ENCODE results near the gene ZBTB5. TPM values are rescaled to one million over a fixed set of nuclear protein-coding genes. Genes with fewer than 3 reads are reported as not detected.

ZBTB5 gene
- total and polyA plus RNA-seq, 2 of the 8 experiments (the other 6 are each of a cell fraction or from before 2014, with no cell fraction given), result 13.3 to 14.5 TPM

- TF ChIP-seq, protein P1, sequence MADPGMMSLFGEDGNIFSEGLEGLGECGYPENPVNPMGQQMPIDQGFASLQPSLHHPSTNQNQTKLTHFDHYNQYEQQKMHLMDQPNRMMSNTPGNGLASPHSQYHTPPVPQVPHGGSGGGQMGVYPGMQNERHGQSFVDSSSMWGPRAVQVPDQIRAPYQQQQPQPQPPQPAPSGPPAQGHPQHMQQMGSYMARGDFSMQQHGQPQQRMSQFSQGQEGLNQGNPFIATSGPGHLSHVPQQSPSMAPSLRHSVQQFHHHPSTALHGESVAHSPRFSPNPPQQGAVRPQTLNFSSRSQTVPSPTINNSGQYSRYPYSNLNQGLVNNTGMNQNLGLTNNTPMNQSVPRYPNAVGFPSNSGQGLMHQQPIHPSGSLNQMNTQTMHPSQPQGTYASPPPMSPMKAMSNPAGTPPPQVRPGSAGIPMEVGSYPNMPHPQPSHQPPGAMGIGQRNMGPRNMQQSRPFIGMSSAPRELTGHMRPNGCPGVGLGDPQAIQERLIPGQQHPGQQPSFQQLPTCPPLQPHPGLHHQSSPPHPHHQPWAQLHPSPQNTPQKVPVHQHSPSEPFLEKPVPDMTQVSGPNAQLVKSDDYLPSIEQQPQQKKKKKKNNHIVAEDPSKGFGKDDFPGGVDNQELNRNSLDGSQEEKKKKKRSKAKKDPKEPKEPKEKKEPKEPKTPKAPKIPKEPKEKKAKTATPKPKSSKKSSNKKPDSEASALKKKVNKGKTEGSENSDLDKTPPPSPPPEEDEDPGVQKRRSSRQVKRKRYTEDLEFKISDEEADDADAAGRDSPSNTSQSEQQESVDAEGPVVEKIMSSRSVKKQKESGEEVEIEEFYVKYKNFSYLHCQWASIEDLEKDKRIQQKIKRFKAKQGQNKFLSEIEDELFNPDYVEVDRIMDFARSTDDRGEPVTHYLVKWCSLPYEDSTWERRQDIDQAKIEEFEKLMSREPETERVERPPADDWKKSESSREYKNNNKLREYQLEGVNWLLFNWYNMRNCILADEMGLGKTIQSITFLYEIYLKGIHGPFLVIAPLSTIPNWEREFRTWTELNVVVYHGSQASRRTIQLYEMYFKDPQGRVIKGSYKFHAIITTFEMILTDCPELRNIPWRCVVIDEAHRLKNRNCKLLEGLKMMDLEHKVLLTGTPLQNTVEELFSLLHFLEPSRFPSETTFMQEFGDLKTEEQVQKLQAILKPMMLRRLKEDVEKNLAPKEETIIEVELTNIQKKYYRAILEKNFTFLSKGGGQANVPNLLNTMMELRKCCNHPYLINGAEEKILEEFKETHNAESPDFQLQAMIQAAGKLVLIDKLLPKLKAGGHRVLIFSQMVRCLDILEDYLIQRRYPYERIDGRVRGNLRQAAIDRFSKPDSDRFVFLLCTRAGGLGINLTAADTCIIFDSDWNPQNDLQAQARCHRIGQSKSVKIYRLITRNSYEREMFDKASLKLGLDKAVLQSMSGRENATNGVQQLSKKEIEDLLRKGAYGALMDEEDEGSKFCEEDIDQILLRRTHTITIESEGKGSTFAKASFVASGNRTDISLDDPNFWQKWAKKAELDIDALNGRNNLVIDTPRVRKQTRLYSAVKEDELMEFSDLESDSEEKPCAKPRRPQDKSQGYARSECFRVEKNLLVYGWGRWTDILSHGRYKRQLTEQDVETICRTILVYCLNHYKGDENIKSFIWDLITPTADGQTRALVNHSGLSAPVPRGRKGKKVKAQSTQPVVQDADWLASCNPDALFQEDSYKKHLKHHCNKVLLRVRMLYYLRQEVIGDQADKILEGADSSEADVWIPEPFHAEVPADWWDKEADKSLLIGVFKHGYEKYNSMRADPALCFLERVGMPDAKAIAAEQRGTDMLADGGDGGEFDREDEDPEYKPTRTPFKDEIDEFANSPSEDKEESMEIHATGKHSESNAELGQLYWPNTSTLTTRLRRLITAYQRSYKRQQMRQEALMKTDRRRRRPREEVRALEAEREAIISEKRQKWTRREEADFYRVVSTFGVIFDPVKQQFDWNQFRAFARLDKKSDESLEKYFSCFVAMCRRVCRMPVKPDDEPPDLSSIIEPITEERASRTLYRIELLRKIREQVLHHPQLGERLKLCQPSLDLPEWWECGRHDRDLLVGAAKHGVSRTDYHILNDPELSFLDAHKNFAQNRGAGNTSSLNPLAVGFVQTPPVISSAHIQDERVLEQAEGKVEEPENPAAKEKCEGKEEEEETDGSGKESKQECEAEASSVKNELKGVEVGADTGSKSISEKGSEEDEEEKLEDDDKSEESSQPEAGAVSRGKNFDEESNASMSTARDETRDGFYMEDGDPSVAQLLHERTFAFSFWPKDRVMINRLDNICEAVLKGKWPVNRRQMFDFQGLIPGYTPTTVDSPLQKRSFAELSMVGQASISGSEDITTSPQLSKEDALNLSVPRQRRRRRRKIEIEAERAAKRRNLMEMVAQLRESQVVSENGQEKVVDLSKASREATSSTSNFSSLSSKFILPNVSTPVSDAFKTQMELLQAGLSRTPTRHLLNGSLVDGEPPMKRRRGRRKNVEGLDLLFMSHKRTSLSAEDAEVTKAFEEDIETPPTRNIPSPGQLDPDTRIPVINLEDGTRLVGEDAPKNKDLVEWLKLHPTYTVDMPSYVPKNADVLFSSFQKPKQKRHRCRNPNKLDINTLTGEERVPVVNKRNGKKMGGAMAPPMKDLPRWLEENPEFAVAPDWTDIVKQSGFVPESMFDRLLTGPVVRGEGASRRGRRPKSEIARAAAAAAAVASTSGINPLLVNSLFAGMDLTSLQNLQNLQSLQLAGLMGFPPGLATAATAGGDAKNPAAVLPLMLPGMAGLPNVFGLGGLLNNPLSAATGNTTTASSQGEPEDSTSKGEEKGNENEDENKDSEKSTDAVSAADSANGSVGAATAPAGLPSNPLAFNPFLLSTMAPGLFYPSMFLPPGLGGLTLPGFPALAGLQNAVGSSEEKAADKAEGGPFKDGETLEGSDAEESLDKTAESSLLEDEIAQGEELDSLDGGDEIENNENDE (IDR thresholded peaks at IDR 0.05; ENCODE audit: insufficient replicate concordance, low read length), result no peak
- TF ChIP-seq JUND (IDR thresholded peaks at IDR 0.05; ENCODE audit: low read length), result no peak
- no peak for TF ChIP-seq CEBPB (IDR thresholded peaks at IDR 0.05; ENCODE audit: low read depth, low read length)
- no peak for TF ChIP-seq CREB1 (IDR thresholded peaks at IDR 0.05)
- no peak for TF ChIP-seq YY1 (IDR thresholded peaks at IDR 0.05; ENCODE audit: low read depth, low read length)
- no peak for TF ChIP-seq CTBP2 (IDR thresholded peaks at IDR 0.05; ENCODE audit: borderline replicate concordance, insufficient read depth, insufficient read length, low read length)
- no peak for TF ChIP-seq KDM1A (IDR thresholded peaks at IDR 0.05; ENCODE audit: borderline replicate concordance, low read length)
- no peak for TF ChIP-seq HDAC6 (IDR thresholded peaks at IDR 0.05; ENCODE audit: low read depth, low read length)
- TF ChIP-seq SAP30 (IDR thresholded peaks at IDR 0.05; ENCODE audit: insufficient read depth, insufficient replicate concordance, low read length), result no peak
These were observed 41.0 kb downstream of the ZBTB5 start (continued) for GRCh38 chr9:37424204-37424685.

Measured in H1 (cell line).